WI38 (cell line): ENCODE data around the gene ARID5B.

Experiments
- H3K4me3 ChIP-seq: 2 replicates; pipeline ENCODE4 v1.5.1; 2011; ENCODE audit warnings: low read depth, mild to moderate bottlenecking, control low read depth, low read length
- CTCF ChIP-seq: IDR thresholded peaks from 2 replicates; pipeline ENCODE4 v1.5.1; 2012; ENCODE audit warnings: low read depth, mild to moderate bottlenecking, control low read depth, low read length

ARID5B gene

DNA sequence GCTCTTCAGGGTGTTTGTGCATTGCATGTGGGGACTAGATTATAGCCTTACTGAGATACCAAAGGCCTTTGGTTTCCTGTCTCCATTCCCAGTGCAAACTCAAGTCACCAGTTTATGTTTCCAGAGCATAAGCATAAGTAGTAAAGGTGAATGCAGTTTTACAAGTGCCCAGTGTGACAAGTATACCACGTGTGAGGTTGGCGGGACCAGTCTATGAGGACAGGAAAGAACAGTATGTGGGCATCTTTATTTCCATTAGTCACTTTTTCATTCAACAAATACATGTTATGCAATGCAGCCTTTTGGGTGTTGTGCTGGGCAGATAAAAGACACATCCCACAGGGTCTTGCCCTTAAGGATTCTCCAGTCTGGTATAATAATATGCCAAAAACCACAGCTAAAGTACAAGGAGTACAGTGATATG is 146.5 kb downstream of the ARID5B start:
- H3K4me3 ChIP-seq: no peak overlapping the region
- no peak for TF ChIP-seq CTCF

GRCh38 chr10:62048470-62048869 is 147.0 kb downstream of the ARID5B start:
- no peak for TF ChIP-seq CTCF
- H3K4me3 ChIP-seq: peak overlapping the region; percentile 98

DNA sequence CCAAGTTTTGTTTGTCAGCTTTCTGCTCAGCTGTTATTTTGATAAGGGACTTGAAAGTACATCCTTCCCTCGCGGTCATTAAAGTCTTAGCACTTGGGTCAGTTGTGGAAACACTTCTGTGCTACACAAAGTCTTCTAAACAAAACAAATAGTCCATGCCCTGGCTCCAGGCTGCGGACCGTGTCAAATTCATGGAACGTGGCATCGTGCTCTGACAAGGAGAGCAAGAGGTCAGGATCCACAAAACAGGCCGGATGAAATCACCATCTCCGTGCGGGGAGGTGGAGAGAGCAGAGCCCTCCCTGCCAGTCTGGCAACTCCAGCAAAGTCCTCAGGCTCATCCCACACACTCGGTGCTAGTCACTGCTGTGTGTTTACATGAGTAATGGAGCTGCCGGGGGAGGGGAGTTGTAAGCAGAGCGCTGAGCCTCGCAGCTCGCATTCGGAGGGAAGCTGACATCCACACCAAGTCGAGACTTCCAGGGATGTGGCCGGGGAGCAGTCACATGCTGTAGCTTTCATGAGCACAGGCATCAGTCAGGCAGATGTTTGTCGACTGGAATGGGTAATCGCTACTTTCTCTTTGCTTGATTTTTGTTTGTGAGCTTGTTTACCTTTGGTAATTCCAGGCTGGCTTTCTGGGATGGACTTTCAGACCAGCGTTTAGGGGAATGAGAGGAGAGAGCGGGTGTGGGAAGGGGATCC is 147.6 kb downstream of the ARID5B start:
- H3K4me3 ChIP-seq: peak overlapping the region; percentile 98
- TF ChIP-seq CTCF: no peak

DNA sequence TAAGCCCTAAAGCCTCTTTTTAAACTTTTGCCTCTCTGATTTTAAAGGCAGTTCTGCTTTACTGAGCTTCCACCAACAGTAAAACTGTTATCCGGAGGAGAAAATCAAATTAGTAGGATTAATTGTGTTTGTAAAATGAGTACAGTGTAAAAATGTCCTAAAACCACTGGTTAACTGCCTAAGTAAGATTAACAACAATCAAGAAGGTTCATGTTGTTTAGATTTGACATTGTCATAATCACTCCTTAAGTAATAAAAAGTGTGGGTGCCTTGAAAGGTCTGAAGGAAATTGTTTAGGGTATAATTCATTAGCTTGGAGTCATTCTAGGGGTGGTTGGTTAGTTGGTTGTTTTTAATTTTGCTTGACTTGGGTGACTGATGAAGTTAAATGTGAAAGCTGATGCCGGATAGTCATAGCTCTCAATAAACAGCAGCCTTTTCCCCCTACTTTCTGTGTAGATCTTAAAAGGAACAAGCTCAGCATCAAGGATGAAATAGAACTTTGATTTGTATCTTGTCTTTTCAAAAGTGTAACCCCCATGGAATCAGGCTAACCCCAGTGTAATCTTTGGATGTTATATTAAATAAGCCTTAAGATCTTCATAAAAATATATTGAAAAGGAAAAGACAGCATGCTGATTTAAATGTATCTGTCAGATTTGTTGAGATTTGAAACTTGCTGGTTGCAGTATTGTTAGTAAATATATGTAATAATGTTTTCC is 148.3 kb downstream of the ARID5B start:
- H3K4me3 ChIP-seq: peak overlapping the region; percentile 98
- no peak for TF ChIP-seq CTCF

GRCh38 chr10:62050346-62050892 is 148.9 kb downstream of the ARID5B start:
- no peak for TF ChIP-seq CTCF
- H3K4me3 ChIP-seq: peak overlapping the region; percentile 98

GRCh38 chr10:62050893-62051433 is 149.5 kb downstream of the ARID5B start:
- no peak for TF ChIP-seq CTCF
- H3K4me3 ChIP-seq: peak overlapping the region; percentile 98

GRCh38 chr10:62052276-62052675 is 150.8 kb downstream of the ARID5B start:
- TF ChIP-seq CTCF: no peak

More at GRCh38 chr10:62052276-62052675, 150.8 kb downstream of the ARID5B start:
- peak overlapping the region; percentile 98 for H3K4me3 ChIP-seq
